Keratinocyte (primary cell): Measurements from ENCODE around the gene ZNF320.

ENCODE experiments used
- EZH2 ChIP-seq: IDR thresholded peaks from one replicate; pipeline ENCODE4 v1.6.1; 2012; ENCODE audit warnings: inconsistent platforms, mild to moderate bottlenecking, low read length, moderate library complexity
- TF ChIP-seq, protein P1 (sequence below), 3 experiments: IDR thresholded peaks in 1 of 3; conservative IDR thresholded peaks in 1 of 3; optimal IDR thresholded peaks in 1 of 3; 2 replicates in 2 of 3; 3 replicates in 1 of 3; pipeline versions ENCODE3 to v1.5.1; 2011; ENCODE audit warnings: low read length in 3 of 3, mild to moderate bottlenecking in 3 of 3, moderate library complexity in 2 of 3, control low read depth in 1 of 3, inconsistent platforms in 1 of 3; ENCODE audit not compliant: insufficient read depth in 2 of 3; ENCODE audit errors: extremely low read depth in 1 of 3

DNA sequence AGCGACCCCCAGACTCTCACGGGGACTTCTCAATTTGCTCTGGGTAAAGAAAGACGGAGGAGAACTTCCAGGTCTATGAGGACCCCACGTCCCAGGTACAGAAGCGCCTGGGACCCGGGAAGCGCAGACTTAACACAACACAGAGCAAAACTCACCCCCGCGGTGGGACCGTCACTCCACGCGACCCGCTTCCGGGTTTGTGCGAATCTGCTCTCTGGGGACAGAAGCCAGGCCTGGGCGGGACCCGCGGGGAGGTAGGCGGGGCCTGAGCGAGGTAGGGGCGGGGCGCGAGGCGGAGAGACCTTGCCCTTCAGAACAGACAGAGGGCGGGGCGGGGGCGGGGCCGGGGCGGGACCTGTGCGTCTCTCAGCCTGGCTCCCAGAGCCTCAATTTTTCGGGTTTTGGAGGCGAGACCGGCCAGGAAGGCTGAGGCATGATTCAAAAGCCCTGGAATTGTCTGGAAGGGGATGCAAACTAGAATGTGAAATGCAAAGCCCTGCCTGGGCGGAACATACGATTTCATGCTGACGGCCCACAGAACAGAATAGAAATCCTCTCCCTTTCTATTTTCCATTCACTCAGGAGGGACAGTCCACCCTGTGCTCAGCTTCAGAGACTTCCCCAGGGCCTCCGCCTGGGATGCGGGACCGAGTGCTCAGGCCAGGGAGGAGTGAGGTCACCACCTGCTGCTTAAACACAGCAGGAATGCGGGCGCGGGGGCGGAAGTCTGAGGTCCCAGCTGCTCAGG lies 45.1 kb upstream of the ZNF320 start:
- TF ChIP-seq, protein P1, sequence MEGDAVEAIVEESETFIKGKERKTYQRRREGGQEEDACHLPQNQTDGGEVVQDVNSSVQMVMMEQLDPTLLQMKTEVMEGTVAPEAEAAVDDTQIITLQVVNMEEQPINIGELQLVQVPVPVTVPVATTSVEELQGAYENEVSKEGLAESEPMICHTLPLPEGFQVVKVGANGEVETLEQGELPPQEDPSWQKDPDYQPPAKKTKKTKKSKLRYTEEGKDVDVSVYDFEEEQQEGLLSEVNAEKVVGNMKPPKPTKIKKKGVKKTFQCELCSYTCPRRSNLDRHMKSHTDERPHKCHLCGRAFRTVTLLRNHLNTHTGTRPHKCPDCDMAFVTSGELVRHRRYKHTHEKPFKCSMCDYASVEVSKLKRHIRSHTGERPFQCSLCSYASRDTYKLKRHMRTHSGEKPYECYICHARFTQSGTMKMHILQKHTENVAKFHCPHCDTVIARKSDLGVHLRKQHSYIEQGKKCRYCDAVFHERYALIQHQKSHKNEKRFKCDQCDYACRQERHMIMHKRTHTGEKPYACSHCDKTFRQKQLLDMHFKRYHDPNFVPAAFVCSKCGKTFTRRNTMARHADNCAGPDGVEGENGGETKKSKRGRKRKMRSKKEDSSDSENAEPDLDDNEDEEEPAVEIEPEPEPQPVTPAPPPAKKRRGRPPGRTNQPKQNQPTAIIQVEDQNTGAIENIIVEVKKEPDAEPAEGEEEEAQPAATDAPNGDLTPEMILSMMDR (optimal IDR thresholded peaks at IDR 0.05 in 1 of 3, IDR thresholded peaks at IDR 0.05 in 1 of 3, conservative IDR thresholded peaks at IDR 0.05 in 1 of 3; ENCODE audit: extremely low read depth in 1 of 3, insufficient read depth in 2 of 3, low read length in 3 of 3), result no peak
- no peak for TF ChIP-seq EZH2
